ENCODE results near the gene MET. TPM values are rescaled to one million over a fixed set of nuclear protein-coding genes. Genes with fewer than 3 reads are reported as not detected.
"Not testable (repeated sequence)": the region's sequence is repeated elsewhere in the genome, so short reads cannot be mapped to it uniquely, and the experiment has no call there.

MET gene
- total RNA-seq, 6 experiments from 2014 or later = 101 to 149 (median 129) TPM

DNA sequence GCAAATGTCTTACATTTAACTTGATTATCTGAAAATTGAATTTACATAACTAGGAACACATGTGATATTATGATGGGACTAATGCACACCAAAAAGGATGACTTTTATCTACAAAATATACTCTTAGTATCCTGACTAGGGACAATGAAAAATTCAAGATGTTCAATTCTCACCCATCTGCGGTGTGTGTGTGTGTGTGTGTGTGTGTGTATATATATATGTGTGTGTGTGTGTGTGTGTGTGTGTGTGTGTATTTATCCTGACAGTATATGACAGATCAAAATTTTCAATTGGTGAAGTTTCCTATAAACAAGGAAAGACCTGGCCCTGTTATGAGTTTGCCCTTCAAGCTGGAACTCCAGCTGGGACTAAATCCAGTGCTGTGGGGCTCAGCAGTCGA, 40.3 kb upstream of the MET start:
- DNase-seq = no peak
- Mint-ChIP-seq H3K36me3 (ENCODE audit: low read depth) (no peaks in the 10 kb centered on the region), H3K27me3 (ENCODE audit: insufficient read depth) (no peaks in the 10 kb centered on the region), H3K4me3 (no peak overlapping the region), H3K9me3 (no peaks in the 10 kb centered on the region), H3K27ac (0 out of 2 replicates have a peak overlapping the region, but pooled peaks have one; percentile 21), H3K4me1 (ENCODE audit: low read depth) (peaks cover 48% of the 10 kb centered on the region)
- TF ChIP-seq, protein P1, sequence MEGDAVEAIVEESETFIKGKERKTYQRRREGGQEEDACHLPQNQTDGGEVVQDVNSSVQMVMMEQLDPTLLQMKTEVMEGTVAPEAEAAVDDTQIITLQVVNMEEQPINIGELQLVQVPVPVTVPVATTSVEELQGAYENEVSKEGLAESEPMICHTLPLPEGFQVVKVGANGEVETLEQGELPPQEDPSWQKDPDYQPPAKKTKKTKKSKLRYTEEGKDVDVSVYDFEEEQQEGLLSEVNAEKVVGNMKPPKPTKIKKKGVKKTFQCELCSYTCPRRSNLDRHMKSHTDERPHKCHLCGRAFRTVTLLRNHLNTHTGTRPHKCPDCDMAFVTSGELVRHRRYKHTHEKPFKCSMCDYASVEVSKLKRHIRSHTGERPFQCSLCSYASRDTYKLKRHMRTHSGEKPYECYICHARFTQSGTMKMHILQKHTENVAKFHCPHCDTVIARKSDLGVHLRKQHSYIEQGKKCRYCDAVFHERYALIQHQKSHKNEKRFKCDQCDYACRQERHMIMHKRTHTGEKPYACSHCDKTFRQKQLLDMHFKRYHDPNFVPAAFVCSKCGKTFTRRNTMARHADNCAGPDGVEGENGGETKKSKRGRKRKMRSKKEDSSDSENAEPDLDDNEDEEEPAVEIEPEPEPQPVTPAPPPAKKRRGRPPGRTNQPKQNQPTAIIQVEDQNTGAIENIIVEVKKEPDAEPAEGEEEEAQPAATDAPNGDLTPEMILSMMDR (IDR thresholded peaks at IDR 0.05) = no peak

DNA sequence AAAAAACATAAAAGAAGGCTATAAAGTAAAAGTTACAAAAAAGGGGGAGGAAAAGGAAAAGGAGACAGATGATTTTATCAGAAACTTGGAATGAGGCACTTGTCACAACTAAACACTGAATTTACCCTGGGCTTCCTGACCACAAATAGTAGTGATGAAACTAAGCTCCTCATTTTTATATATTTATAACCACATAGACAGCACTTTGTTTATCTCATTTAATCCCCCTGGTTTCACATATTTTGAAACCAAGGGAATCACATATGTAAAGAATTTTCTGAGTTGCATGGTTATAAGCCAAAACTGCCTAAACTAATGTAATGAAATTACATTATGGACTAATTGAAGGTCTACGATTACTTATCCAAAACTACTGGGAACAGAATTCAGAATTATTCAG, 39.6 kb upstream of the MET start:
- Mint-ChIP-seq H3K4me3 (no peak overlapping the region), H3K9me3 (no peaks in the 10 kb centered on the region), H3K4me1 (ENCODE audit: low read depth) (peaks cover 48% of the 10 kb centered on the region), H3K36me3 (ENCODE audit: low read depth) (no peaks in the 10 kb centered on the region), H3K27ac (no peak overlapping the region), H3K27me3 (ENCODE audit: insufficient read depth) (no peaks in the 10 kb centered on the region)
- TF ChIP-seq, protein P1 (IDR thresholded peaks at IDR 0.05) = no peak
- peak; percentile 3 for DNase-seq

DNA sequence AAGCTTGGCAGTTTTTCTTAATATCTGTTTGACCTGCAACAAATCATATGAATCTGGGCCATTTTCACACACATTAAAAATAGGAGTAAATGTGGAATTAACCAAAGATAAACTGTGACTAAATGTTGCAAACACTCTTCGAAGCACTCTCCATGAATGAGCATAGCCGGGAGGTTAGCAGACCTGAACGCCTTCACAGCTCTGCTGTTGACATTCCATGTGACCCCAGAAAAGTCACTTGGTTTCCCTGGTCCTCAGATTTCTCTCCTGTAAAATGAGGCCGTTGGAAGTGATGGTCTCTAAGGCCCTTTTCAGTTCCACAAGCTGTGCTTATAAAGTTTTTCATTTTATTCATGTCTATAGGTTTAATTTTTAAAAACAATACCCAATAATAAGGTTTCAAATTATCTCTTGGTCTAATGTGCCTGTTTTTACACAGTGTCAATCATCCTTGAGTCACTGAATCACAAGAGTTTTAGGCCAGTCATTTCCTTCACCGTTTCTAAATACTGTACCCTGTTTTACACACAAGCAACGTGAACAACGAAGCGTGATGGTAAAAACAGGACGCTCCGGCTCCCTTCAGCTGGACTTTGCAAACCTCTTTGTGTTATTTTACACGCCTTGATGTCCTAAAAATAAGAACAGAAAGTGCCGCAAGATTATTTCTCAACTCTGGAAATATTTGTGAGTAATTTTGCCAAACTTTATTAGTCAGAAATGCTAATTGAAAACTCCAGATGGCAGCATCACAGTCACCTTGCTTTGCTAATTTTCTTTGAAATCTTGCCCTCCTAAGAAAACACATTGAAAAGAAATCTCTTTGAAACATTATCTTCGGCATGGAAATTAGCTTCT, 38.6 kb upstream of the MET start:
- DNase-seq = peak; percentile 3
- peak overlapping the region; percentile 52 for H3K27ac Mint-ChIP-seq
- peaks cover 48% of the 10 kb centered on the region for H3K4me1 Mint-ChIP-seq (ENCODE audit: low read depth)
- H3K27me3 Mint-ChIP-seq (ENCODE audit: insufficient read depth) = peaks cover 2% of the 10 kb centered on the region; the same call in 1 of the 2 replicates
- H3K9me3 Mint-ChIP-seq = no peaks in the 10 kb centered on the region
- H3K36me3 Mint-ChIP-seq (ENCODE audit: low read depth) = no peaks in the 10 kb centered on the region
- TF ChIP-seq, protein P1 (IDR thresholded peaks at IDR 0.05) = peak; percentile 50
- peak overlapping the region; percentile 73 for H3K4me3 Mint-ChIP-seq

DNA sequence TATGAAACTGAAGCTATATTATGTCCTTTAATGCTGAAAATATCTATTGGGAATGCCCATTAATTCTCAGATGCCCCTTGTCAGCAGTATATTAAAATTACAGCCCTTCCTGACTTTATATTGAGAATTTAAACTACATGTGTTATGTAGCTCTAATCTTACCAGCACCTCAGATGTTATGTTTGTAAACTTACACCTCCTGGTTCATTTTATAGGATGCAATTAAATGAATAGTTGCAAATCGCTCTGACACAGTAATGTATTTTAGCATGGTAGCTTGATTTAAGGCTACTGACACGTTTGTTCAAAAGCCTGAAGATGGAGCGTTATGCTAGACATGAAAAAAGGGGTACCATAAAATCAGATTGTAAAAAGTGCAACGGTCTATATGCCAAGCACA, 35.0 kb upstream of the MET start:
- TF ChIP-seq, protein P1 (IDR thresholded peaks at IDR 0.05) = no peak
- H3K9me3 Mint-ChIP-seq = no peaks in the 10 kb centered on the region
- peaks cover 26% of the 10 kb centered on the region for H3K4me1 Mint-ChIP-seq (ENCODE audit: low read depth)
- H3K27ac Mint-ChIP-seq = no peak overlapping the region
- no peak for DNase-seq
- peaks cover 2% of the 10 kb centered on the region; the same call in 1 of the 2 replicates for H3K27me3 Mint-ChIP-seq (ENCODE audit: insufficient read depth)
- no peak overlapping the region for H3K4me3 Mint-ChIP-seq
- H3K36me3 Mint-ChIP-seq (ENCODE audit: low read depth) = no peaks in the 10 kb centered on the region; the same call in 1 of the 2 replicates

DNA sequence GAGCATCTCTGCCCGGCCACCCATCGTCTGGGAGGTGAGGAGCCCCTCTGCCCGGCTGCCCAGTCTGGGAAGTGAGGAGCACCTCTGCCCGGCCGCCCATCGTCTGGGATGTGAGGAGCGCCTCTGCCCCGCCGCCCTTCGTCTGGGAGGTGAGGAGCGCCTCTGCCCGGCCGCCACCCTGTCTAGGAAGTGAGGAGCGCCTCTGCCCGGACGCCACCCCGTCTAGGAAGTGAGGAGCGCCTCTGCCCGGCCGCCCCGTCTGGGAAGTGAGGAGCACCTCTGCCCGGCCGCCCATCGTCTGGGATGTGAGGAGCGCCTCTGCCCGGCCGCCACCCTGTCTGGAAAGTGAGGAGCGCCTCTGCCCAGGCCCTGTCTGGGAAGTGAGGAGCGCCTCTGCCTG, 33.4 kb upstream of the MET start:
- H3K4me3 Mint-ChIP-seq; H3K27ac Mint-ChIP-seq; H3K27me3 Mint-ChIP-seq (ENCODE audit: insufficient read depth); H3K9me3 Mint-ChIP-seq; H3K36me3 Mint-ChIP-seq (ENCODE audit: low read depth); DNase-seq: not testable (repeated sequence)
- peaks cover 10% of the 10 kb centered on the region for H3K4me1 Mint-ChIP-seq (ENCODE audit: low read depth)

DNA sequence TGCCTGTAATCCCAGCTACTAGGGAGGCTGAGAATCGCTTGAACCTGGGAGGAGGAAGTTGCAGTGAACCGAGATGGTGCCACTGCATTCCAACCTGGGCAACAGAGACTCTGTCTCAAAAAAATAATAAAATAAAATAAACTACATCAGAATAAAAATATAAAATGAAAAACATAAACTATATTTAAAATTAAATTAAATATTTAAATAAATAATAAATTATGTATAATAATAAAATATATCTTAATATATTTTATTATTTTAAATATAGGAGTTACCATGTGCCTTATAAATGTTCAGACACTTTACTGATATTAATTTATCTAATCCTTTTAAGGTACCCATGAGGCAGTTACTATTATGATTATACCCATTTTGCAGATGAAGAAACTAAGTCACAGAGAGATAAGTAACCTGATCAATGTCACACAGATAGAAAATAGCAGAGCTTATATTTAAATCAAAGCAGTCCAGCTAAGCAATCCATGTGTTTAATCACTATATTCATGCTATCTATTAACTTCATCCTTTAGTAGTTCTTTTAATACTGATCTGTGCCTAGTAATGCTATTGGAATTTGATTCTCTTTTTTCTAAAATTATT, 30.3 kb upstream of the MET start:
- H3K27ac Mint-ChIP-seq = no peak overlapping the region
- DNase-seq = no peak
- H3K4me1 Mint-ChIP-seq (ENCODE audit: low read depth) = no peaks in the 10 kb centered on the region
- peaks cover 2% of the 10 kb centered on the region; the same call in 1 of the 2 replicates for H3K27me3 Mint-ChIP-seq (ENCODE audit: insufficient read depth)
- no peaks in the 10 kb centered on the region for H3K9me3 Mint-ChIP-seq
- H3K4me3 Mint-ChIP-seq = no peak overlapping the region
- TF ChIP-seq, protein P1 (IDR thresholded peaks at IDR 0.05) = no peak
- H3K36me3 Mint-ChIP-seq (ENCODE audit: low read depth) = no peaks in the 10 kb centered on the region; the same call in 1 of the 2 replicates

DNA sequence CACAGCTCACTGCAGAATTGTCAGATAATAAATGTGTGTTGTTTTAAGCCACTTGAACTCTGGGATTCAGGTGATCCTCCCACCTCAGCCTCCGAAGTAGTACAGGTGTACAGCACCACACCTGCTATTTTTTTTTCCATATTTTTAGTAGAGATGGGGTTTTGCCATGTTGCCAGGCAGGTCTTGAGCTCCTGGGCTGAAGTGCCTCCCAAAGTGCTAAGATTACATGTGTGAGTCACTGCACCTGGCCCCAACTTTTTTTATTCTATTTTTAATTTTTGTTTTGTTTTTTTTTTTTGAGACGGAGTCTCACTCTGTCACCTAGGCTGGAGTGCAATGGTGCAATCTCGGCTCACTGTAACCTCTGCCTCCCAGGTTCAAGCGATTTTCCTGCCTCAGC, 28.8 kb upstream of the MET start:
- not testable (repeated sequence) for H3K9me3 Mint-ChIP-seq; H3K27me3 Mint-ChIP-seq (ENCODE audit: insufficient read depth)

More for the DNA sequence above, 28.8 kb upstream of the MET start:
- DNase-seq; H3K4me3 Mint-ChIP-seq; H3K36me3 Mint-ChIP-seq (ENCODE audit: low read depth); H3K4me1 Mint-ChIP-seq (ENCODE audit: low read depth); H3K27ac Mint-ChIP-seq: not testable (repeated sequence)

Measured in HFFc6 (cell line).